Measurements from ENCODE around the gene ENDOD1.

DNA sequence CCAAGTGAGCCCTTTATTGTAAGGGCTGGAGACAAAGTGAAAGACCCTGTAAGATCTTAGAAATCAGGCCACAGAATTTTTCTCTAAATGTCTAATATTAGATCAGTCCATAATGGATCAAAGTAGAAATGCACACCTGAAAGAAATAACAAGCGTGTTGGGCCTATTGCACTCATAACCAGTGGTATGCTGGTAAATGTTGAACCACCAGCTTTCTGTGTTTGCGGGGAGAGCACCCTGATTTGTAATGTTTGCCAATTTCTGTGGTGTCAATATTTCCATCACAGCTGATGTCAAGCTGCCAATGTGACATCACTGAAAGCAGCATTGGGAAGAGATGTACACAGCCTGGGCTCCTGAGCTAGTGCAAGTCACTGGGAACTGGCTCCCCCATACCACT, 46.2 kb downstream of the ENDOD1 start:
- no peak for TF ChIP-seq CTCF (conservative IDR thresholded peaks at IDR 0.05)
- no peak for TF ChIP-seq ZFX (IDR thresholded peaks at IDR 0.05)
